ENCODE measurements around the gene PNO1.
"Not testable (repeated sequence)": the region's sequence is repeated elsewhere in the genome, so short reads cannot be mapped to it uniquely, and the experiment has no call there.

The PNO1 gene

DNA sequence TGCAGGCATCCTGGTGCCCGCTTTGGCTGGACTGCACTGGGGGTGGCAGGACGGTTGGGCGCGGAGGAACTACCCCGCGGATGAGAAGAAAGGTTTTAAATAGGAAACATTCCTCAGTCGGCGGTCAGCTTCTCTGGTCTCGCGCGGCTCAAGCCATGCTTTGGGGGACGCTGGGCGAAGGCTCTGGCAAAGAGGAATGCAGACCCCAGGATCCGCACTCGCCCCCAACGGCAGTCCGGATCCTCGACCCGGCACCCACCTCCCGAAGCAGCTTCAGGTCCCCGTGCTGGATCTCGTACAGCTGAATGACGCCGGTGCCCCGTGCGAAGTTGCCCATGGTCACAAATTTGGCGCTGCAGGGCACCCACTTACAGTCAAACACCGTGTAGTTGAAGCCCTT, 686 bp upstream of the PNO1 start:
- DNase-seq (ENCODE audit: low read depth, low spot score) = no peak

DNA sequence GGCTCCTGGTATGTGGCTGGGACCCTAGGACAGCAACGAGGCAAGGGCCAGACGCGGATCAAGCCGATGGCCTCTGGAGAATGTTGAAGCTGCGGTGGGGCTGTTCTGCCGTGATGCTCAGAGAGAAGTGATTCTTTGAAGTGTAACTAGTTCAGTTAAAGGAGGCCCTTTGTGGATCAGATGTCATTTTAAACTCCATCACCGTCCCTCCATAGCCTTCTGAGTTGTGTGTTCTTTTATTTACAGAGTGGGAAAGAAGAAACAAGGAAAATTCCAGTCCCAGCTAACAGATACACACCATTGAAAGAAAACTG, 403 bp downstream of the PNO1 start:
- DNase-seq (ENCODE audit: low read depth, low spot score) = no peak

GRCh38 chr2:68163641-68164040, 6.0 kb downstream of the PNO1 start:
- DNase-seq (ENCODE audit: low read depth, low spot score) = no peak

- DNase-seq (ENCODE audit: low read depth, low spot score) = no peak
These were observed 9.5 kb downstream of the PNO1 start for GRCh38 chr2:68167186-68167585.

GRCh38 chr2:68169308-68169707, 11.6 kb downstream of the PNO1 start:
- no peak for DNase-seq (ENCODE audit: low read depth, low spot score)

DNA sequence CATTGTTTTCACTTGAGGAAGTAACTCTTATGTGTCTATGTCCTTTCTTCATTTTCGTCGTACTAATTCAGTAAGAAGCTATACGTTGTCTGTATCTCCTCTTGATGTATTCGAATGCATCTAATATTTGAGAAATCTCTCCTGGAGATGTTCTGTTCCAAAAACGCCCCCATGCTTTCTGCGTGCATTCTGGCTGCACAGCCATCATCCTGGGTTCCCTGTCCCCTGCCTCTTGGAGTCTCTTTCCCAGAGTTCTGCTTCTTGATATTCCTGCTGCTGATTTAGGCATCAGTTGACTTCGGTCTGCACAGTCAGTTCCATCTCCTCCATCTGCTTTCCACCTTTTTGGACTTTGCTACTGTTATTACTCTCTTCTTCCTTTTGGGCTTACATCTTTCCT, 13.5 kb downstream of the PNO1 start:
- no peak for DNase-seq (ENCODE audit: low read depth, low spot score)

DNA sequence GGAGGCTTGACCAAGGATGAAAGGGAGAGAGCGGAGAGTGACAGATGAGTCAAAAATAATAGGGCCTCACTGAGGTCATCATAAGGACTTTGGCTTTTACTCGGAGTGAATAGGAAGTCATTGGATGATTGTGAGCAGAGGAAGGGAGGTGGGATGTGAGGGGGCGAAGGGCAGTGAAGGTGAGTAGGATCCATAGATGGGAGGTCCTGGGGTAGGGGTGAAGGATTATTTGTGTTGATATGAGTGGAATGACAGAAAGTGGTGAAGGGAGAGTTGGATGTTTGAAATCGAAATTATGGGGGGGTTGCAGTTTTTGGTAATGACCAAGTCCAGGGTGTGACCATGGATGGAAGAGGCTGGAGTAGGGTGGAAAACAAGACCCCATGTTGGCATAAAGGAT, 14.0 kb downstream of the PNO1 start:
- DNase-seq (ENCODE audit: low read depth, low spot score) = no peak

DNA sequence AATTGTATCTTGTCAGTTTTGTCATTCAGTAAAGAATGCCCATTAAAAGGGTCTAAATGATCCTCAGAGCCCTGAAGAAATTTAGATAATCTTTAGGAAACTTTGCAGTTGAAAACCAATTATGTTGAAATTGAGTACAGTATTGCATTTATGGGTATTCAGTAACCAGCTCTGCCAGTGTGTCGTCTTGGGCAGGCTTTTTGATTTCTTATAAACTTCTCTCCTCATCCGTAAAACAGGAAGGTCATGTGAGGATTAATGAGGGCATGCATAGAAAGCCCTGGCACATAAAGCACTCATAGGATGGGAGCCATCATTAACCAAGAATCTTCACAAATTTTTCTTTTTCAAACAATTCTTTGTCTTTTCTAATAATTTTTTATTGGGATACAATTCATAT, 14.8 kb downstream of the PNO1 start:
- no peak for DNase-seq (ENCODE audit: low read depth, low spot score)

DNA sequence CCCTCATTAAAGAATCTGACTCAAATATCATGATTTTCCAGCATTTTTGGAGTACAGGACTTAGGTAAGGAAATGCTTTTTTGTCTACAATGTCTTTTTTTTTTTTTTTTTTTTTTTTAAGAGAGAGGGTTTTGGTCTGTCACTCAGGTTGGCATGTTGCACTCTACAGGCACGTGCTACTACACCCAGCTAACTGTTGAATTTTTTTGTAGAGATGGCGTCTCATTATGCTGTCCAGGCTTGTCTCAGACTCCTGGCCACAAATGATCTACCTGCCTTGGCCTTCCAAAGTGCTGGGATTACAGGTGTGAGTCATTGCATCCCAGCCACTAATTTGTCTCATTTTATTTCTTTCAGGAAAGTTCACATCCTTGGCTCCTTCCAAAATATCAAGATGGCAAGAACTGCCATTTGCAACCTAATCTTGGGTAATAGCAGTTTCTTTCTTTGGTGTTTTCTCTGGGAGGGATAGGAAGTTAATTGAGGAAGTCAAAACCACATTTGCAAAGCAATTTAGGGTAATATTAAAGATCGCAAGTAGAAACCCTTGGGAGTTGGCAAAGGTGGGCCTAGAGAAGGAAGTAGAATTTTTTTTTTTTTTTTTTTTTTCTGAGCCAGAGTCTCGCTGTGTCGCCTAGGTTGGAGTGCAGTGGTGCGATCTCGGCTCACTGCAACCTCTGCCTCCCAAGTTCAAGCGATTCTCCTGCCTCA, 15.5 kb downstream of the PNO1 start:
- DNase-seq (ENCODE audit: low read depth, low spot score) = no peak

DNA sequence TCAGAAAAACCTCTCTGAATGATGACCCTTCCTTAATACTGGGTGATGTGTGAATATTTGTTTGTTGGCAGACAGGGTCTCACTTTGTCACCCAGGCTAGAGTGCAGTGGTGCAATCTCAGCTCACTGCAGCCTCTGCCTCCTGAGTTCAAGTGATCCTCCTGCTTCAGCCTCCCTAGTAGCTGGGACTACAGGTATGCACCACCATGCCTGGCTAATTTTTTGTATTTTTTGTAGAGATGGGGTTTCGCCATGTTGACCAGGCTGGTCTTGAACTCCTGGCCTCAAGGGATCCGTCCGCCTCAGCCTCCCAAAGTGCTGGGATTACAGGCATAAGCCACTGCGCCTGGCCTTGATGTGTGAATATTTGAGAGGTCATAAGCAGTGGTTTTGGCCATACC, 17.5 kb downstream of the PNO1 start:
- not testable (repeated sequence) for DNase-seq (ENCODE audit: low read depth, low spot score)

DNA sequence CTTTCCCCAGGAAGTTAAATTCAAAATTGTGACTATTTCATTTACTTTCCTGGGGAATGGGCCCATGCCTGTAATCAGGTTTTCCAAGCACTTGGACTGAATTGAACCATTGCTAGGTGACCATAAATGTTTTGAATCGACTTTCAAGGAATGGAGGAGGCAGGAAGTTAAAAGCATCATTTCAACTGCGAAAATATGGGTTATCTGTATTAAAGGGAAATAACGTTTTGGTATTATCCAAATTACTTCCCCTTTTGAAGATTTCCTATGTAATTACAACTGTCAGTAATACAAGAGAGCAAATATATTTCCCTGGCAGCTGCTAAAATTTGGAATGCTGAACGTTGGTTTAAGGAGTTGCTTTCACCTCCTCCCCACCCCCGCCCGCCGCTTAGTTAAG, 19.0 kb downstream of the PNO1 start:
- no peak for DNase-seq (ENCODE audit: low read depth, low spot score)

- DNase-seq (ENCODE audit: low read depth, low spot score) = no peak
These were observed 19.9 kb downstream of the PNO1 start for GRCh38 chr2:68177541-68177940.

- DNase-seq (ENCODE audit: low read depth, low spot score) = no peak
These were observed 20.7 kb downstream of the PNO1 start for GRCh38 chr2:68178432-68178831.

GRCh38 chr2:68178954-68179627, 21.4 kb downstream of the PNO1 start:
- no peak for DNase-seq (ENCODE audit: low read depth, low spot score)

- no peak for DNase-seq (ENCODE audit: low read depth, low spot score)
These were observed 25.2 kb downstream of the PNO1 start for GRCh38 chr2:68182902-68183301.

- peak; percentile 36 for DNase-seq (ENCODE audit: low read depth, low spot score)
These were observed 28.0 kb downstream of the PNO1 start for GRCh38 chr2:68185541-68186164.

DNA sequence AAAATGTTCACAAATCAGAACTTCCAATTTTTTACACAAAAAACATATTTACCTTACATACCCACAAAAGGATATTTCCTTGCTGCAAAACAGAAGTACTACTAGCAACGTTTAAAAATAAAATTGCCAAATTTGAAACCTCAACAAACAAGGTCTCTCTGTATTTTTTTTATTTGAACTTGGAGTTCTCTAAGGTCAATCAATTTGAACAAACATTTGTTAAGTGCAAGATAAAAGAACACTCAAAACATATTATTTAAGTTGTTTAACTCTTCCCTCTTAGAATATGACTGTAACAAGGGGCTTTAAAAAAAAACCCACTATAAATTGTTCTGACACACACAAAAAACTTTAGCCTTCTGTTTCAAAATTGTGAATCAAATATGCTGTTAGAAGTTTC, 29.6 kb downstream of the PNO1 start:
- no peak for DNase-seq (ENCODE audit: low read depth, low spot score)

GRCh38 chr2:68188831-68189230, 31.1 kb downstream of the PNO1 start:
- DNase-seq (ENCODE audit: low read depth, low spot score) = no peak

DNA sequence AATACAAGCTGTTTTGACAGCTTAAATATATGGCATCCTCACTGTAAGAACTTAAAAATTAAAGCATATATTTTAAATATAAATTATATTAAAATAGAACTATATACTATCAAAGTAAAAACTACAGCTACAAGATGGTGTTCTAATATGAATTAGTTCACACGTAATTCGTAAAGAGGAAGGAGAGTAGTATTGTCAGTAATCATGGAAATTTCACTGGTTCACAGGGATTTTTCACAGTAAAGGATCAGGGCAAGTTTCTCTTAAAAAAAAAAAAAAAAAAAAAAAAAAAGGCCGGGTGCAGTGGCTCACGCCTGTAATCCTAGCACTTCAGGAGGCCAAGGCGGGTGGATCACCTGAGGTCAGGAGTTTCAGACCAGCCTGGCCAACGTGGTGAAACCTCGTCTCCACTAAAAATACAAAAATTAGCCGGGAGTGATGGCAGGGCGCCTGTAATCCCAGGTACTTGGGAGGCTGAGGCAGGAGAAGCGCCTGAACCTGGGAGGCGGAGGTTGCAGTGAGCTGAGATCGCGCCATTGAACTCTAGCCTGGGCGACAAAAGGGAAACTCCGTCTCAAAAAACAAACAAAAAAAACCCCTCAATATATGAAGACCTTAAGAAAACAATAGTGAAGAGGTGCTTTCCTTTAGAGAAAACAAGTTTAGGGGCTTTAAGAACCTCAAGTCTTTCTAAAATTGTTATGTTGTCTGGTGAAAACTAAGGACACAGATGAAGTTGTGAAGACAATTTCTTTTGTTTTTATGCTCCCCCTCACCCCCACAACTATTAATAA, 32.5 kb downstream of the PNO1 start:
- no peak for DNase-seq (ENCODE audit: low read depth, low spot score)

DNA sequence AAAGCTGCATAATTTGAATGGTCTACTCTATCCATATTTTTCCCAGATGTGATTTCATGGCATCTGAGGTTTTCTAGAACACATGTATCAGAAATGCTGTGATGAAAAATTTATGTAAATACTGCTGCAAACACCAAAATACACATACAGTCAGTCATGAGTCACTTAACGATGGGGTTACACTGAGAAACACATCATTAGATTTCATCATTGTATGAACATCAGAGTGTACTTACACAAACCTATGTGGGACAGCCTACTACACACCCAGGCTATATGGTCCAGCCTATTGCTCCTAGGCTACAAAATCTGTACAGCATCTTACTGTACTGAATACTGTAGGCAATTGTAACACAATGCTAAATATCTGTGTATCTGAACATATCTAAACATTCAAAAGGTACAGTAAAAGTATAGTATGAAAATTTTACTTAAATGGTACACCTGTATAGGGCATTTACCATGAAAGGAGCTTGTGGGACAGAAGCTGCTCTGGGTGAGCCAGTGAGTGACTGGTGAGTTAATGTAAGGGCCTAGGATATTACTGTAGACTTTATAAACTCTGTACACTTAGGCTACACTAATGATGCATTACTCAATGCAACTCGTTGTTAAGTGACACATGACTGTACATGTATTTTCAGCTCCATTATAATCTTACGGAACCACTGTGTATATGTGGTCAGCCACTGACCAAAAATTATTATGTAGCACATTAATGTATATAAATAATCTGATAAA, 33.5 kb downstream of the PNO1 start:
- DNase-seq (ENCODE audit: low read depth, low spot score) = no peak

GRCh38 chr2:68193144-68193543, 35.5 kb downstream of the PNO1 start:
- DNase-seq (ENCODE audit: low read depth, low spot score) = no peak

Measured in activated CD4-positive, CD25-positive, alpha-beta regulatory T cell treated with anti-CD3 and anti-CD28 coated beads, Interleukin-2, amount 50 U/mL, for 16 hours (primary cell).